ENCODE measurements around the gene CTIF. TPM values are rescaled to one million over a fixed set of nuclear protein-coding genes. Genes with fewer than 3 reads are reported as not detected.

CTIF gene
- total and polyA plus RNA-seq, 2 experiments from 2014 or later = 8.6 to 14.4 TPM

DNA sequence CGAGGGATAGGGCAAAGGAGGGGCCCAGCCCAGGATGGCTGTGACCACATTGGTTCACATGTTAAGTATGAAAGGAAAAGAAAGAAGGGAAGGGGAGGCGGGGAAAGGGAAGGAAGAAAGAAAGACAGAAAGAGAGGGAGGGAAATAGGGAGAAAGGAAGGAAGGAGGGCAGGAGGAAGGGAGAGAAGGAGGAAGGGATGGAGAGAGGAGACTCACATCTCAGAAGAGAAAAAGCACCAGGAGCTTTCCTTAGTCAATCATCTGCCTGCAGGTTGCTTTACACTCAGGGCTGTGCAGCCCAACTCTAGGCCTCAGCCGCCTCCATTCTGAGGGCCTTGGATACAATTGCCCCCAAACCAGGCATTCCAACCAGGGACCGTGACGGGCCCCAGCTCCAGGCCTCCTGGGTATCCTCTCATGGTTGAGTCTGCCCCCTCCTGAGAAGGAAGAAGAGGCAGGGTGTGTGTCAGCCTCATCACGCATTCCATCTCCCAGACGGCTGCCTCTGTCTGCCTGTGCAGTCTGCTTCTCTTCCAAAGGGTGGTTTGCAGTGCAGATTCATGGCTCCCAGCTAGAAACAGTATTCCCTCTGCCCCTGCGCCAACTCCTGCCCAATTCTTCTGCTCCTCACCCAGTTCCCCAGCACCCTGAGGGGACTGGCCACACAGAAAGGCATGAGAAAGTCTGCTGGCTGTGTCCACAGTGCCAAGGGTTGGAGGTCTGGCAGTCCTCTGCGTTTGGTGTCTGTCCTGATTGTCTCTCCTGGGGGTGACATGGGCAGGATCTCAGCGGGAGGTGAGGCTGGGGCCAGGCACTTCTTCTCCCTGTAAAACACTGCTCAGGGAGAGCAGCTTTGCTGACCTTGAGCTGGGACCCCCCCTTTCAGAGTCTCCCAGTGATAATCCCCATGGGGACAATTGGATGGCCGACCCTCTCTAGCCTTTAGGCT, 248.6 kb downstream of the CTIF start:
- no peaks in the 10 kb centered on the region for H3K36me3 ChIP-seq (ENCODE audit: insufficient read depth)
- TF ChIP-seq POLR2AphosphoS5 (IDR thresholded peaks at IDR 0.05; ENCODE audit: low read depth) (no peak), JUNB (IDR thresholded peaks at IDR 0.05; ENCODE audit: unreplicated experiment) (no peak), NANOG (IDR thresholded peaks at IDR 0.05; ENCODE audit: borderline replicate concordance) (no peak), ZNF331 (CRISPR knock-in tag; IDR thresholded peaks at IDR 0.05; ENCODE audit: low read depth) (no peak), EZH2 (IDR thresholded peaks at IDR 0.05; ENCODE audit: low read depth, unreplicated experiment) (no peak), STAT1 (IDR thresholded peaks at IDR 0.05; ENCODE audit: unreplicated experiment) (no peak), CREB1 (CRISPR knock-in tag; IDR thresholded peaks at IDR 0.05; ENCODE audit: low read depth) (no peak), ZNF114 (CRISPR knock-in tag; IDR thresholded peaks at IDR 0.05) (no peak), EZH2phosphoT487 (IDR thresholded peaks at IDR 0.05; ENCODE audit: unreplicated experiment) (no peak)
- TF ChIP-seq, protein P1, sequence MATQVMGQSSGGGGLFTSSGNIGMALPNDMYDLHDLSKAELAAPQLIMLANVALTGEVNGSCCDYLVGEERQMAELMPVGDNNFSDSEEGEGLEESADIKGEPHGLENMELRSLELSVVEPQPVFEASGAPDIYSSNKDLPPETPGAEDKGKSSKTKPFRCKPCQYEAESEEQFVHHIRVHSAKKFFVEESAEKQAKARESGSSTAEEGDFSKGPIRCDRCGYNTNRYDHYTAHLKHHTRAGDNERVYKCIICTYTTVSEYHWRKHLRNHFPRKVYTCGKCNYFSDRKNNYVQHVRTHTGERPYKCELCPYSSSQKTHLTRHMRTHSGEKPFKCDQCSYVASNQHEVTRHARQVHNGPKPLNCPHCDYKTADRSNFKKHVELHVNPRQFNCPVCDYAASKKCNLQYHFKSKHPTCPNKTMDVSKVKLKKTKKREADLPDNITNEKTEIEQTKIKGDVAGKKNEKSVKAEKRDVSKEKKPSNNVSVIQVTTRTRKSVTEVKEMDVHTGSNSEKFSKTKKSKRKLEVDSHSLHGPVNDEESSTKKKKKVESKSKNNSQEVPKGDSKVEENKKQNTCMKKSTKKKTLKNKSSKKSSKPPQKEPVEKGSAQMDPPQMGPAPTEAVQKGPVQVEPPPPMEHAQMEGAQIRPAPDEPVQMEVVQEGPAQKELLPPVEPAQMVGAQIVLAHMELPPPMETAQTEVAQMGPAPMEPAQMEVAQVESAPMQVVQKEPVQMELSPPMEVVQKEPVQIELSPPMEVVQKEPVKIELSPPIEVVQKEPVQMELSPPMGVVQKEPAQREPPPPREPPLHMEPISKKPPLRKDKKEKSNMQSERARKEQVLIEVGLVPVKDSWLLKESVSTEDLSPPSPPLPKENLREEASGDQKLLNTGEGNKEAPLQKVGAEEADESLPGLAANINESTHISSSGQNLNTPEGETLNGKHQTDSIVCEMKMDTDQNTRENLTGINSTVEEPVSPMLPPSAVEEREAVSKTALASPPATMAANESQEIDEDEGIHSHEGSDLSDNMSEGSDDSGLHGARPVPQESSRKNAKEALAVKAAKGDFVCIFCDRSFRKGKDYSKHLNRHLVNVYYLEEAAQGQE (IDR thresholded peaks at IDR 0.05; ENCODE audit: unreplicated experiment) = no peak
- TF ChIP-seq, protein P2, sequence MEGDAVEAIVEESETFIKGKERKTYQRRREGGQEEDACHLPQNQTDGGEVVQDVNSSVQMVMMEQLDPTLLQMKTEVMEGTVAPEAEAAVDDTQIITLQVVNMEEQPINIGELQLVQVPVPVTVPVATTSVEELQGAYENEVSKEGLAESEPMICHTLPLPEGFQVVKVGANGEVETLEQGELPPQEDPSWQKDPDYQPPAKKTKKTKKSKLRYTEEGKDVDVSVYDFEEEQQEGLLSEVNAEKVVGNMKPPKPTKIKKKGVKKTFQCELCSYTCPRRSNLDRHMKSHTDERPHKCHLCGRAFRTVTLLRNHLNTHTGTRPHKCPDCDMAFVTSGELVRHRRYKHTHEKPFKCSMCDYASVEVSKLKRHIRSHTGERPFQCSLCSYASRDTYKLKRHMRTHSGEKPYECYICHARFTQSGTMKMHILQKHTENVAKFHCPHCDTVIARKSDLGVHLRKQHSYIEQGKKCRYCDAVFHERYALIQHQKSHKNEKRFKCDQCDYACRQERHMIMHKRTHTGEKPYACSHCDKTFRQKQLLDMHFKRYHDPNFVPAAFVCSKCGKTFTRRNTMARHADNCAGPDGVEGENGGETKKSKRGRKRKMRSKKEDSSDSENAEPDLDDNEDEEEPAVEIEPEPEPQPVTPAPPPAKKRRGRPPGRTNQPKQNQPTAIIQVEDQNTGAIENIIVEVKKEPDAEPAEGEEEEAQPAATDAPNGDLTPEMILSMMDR (conservative IDR thresholded peaks at IDR 0.05; ENCODE audit: low read depth in 2 of 2) = no peak
- TF ChIP-seq, protein P3, sequence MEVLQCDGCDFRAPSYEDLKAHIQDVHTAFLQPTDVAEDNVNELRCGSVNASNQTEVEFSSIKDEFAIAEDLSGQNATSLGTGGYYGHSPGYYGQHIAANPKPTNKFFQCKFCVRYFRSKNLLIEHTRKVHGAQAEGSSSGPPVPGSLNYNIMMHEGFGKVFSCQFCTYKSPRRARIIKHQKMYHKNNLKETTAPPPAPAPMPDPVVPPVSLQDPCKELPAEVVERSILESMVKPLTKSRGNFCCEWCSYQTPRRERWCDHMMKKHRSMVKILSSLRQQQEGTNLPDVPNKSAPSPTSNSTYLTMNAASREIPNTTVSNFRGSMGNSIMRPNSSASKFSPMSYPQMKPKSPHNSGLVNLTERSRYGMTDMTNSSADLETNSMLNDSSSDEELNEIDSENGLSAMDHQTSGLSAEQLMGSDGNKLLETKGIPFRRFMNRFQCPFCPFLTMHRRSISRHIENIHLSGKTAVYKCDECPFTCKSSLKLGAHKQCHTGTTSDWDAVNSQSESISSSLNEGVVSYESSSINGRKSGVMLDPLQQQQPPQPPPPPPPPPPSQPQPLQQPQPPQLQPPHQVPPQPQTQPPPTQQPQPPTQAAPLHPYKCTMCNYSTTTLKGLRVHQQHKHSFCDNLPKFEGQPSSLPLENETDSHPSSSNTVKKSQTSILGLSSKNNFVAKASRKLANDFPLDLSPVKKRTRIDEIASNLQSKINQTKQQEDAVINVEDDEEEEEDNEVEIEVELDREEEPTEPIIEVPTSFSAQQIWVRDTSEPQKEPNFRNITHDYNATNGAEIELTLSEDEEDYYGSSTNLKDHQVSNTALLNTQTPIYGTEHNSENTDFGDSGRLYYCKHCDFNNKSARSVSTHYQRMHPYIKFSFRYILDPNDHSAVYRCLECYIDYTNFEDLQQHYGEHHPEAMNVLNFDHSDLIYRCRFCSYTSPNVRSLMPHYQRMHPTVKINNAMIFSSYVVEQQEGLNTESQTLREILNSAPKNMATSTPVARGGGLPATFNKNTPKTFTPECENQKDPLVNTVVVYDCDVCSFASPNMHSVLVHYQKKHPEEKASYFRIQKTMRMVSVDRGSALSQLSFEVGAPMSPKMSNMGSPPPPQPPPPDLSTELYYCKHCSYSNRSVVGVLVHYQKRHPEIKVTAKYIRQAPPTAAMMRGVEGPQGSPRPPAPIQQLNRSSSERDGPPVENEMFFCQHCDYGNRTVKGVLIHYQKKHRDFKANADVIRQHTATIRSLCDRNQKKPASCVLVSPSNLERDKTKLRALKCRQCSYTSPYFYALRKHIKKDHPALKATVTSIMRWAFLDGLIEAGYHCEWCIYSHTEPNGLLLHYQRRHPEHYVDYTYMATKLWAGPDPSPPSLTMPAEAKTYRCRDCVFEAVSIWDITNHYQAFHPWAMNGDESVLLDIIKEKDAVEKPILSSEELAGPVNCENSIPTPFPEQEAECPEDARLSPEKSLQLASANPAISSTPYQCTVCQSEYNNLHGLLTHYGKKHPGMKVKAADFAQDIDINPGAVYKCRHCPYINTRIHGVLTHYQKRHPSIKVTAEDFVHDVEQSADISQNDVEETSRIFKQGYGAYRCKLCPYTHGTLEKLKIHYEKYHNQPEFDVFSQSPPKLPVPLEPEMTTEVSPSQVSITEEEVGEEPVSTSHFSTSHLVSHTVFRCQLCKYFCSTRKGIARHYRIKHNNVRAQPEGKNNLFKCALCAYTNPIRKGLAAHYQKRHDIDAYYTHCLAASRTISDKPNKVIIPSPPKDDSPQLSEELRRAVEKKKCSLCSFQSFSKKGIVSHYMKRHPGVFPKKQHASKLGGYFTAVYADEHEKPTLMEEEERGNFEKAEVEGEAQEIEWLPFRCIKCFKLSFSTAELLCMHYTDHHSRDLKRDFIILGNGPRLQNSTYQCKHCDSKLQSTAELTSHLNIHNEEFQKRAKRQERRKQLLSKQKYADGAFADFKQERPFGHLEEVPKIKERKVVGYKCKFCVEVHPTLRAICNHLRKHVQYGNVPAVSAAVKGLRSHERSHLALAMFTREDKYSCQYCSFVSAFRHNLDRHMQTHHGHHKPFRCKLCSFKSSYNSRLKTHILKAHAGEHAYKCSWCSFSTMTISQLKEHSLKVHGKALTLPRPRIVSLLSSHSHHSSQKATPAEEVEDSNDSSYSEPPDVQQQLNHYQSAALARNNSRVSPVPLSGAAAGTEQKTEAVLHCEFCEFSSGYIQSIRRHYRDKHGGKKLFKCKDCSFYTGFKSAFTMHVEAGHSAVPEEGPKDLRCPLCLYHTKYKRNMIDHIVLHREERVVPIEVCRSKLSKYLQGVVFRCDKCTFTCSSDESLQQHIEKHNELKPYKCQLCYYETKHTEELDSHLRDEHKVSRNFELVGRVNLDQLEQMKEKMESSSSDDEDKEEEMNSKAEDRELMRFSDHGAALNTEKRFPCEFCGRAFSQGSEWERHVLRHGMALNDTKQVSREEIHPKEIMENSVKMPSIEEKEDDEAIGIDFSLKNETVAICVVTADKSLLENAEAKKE (CRISPR knock-in tag; IDR thresholded peaks at IDR 0.05) = no peak
- H3K27me3 ChIP-seq (ENCODE audit: insufficient read depth) = no peaks in the 10 kb centered on the region
- H3K27me3 Mint-ChIP-seq (ENCODE audit: insufficient read depth, low read depth, poor library complexity) = peaks cover 3% of the 10 kb centered on the region
- DNase-seq (ENCODE audit: low spot score) = no peak
- H3K4me3 Mint-ChIP-seq = no peak overlapping the region
- no peaks in the 10 kb centered on the region for H3K9me3 Mint-ChIP-seq
- no peak overlapping the region for H3K4me3 ChIP-seq
- H3K4me1 ChIP-seq (ENCODE audit: insufficient read depth) = no peaks in the 10 kb centered on the region
- no peak overlapping the region for H3K27ac ChIP-seq (ENCODE audit: low read depth)
- H3K4me2 ChIP-seq = no peak overlapping the region
- ATAC-seq = peak; percentile 20; the same call in 2 of the 3 replicates
- peaks cover 3% of the 10 kb centered on the region; the same call in 1 of the 3 replicates for H3K36me3 Mint-ChIP-seq (ENCODE audit: low read depth)
- no peaks in the 10 kb centered on the region for H3K79me2 ChIP-seq (replicated peaks; ENCODE audit: insufficient read depth)
- no peak overlapping the region for H2AFZ ChIP-seq
- H4K20me1 ChIP-seq (replicated peaks; ENCODE audit: insufficient read depth) = no peaks in the 10 kb centered on the region
- no peaks in the 10 kb centered on the region for H3K9me2 ChIP-seq (ENCODE audit: insufficient read depth)
- H3F3A ChIP-seq (replicated peaks; ENCODE audit: low read depth) = no peaks in the 10 kb centered on the region
- no peak overlapping the region for H3K27ac Mint-ChIP-seq
- H3K4me1 Mint-ChIP-seq = peaks cover 2% of the 10 kb centered on the region; the same call in 1 of the 3 replicates
